ENCODE data around the gene CISD3.
A peak's percentile ranks its signal among the peaks of the same experiment; 100 is the strongest.

Gene CISD3

GRCh38 chr17:38749223-38750043 lies 19.3 kb downstream of the CISD3 start:
- ChIA-PET POLR2A (interaction anchor here (0.5 to 1.6 kb wide), 9 partner anchors 9 to 209 kb away, joined by 3 to 7 read pairs (median 3); partner anchors contain the start of genes CISD3, LASP1 and MLLT6), CTCF (interaction anchor here (0.7 kb wide), 1 partner anchor 45 kb away, joined by 6 read pairs; no protein-coding TSS in a partner anchor)
- Histone ChIP-seq H3K27ac (ENCODE audit: extremely low read depth, low read depth, low read length) (peak overlapping the region; percentile 89), H3K36me3 (ENCODE audit: control insufficient read depth in 2 of 2, insufficient read depth in 1 of 2, low read length in 2 of 2) (peaks cover 9 to 10% of the 10 kb centered on the region in 2 experiments), H3K4me1 (ENCODE audit: control insufficient read depth, insufficient read depth, low read length) (peaks cover 29% of the 10 kb centered on the region), H3K4me3 (ENCODE audit: low read depth, low read length) (peak overlapping the region; percentile 54), H3K9me3 (ENCODE audit: control insufficient read depth, insufficient read depth, low read depth, low read length) (no peaks in the 10 kb centered on the region)
- TF ChIP-seq FEZF1 (tag by site-specific recombination; IDR thresholded peaks at IDR 0.05), result no peak
- no peak for TF ChIP-seq TCF7L2 (IDR thresholded peaks at IDR 0.05; ENCODE audit: borderline replicate concordance, low read depth, low read length)
- TF ChIP-seq PRDM2 (tag by site-specific recombination; IDR thresholded peaks at IDR 0.05; ENCODE audit: borderline replicate concordance), result no peak
- TF ChIP-seq BCL11B (tag by site-specific recombination; IDR thresholded peaks at IDR 0.05; ENCODE audit: low read depth), result 0 out of 2 replicates have a peak, but pooled peaks have one; percentile 33
- no peak for TF ChIP-seq ZNF211 (tag by site-specific recombination; IDR thresholded peaks at IDR 0.05; ENCODE audit: low read depth)
- TF ChIP-seq ZNF391 (tag by site-specific recombination; IDR thresholded peaks at IDR 0.05; ENCODE audit: borderline replicate concordance, low read depth), result no peak
- 0 out of 2 replicates have a peak, but pooled peaks have one; percentile 42 for TF ChIP-seq GLI4 (tag by site-specific recombination; IDR thresholded peaks at IDR 0.05)
- TF ChIP-seq MEIS1 (CRISPR knock-in tag; IDR thresholded peaks at IDR 0.05; ENCODE audit: borderline replicate concordance), result no peak
- TF ChIP-seq, protein P1, sequence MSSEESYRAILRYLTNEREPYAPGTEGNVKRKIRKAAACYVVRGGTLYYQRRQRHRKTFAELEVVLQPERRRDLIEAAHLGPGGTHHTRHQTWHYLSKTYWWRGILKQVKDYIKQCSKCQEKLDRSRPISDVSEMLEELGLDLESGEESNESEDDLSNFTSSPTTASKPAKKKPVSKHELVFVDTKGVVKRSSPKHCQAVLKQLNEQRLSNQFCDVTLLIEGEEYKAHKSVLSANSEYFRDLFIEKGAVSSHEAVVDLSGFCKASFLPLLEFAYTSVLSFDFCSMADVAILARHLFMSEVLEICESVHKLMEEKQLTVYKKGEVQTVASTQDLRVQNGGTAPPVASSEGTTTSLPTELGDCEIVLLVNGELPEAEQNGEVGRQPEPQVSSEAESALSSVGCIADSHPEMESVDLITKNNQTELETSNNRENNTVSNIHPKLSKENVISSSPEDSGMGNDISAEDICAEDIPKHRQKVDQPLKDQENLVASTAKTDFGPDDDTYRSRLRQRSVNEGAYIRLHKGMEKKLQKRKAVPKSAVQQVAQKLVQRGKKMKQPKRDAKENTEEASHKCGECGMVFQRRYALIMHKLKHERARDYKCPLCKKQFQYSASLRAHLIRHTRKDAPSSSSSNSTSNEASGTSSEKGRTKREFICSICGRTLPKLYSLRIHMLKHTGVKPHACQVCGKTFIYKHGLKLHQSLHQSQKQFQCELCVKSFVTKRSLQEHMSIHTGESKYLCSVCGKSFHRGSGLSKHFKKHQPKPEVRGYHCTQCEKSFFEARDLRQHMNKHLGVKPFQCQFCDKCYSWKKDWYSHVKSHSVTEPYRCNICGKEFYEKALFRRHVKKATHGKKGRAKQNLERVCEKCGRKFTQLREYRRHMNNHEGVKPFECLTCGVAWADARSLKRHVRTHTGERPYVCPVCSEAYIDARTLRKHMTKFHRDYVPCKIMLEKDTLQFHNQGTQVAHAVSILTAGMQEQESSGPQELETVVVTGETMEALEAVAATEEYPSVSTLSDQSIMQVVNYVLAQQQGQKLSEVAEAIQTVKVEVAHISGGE (tag by site-specific recombination; conservative IDR thresholded peaks at IDR 0.05; ENCODE audit: low read depth), result peak; percentile 66
- peak; percentile 96 for TF ChIP-seq ZBTB26 (tag by site-specific recombination; optimal IDR thresholded peaks at IDR 0.05)
- TF ChIP-seq ZNF623 (tag by site-specific recombination; IDR thresholded peaks at IDR 0.05), result no peak
- TF ChIP-seq ZNF747 (tag by site-specific recombination; IDR thresholded peaks at IDR 0.05), result no peak
- TF ChIP-seq, protein P2, sequence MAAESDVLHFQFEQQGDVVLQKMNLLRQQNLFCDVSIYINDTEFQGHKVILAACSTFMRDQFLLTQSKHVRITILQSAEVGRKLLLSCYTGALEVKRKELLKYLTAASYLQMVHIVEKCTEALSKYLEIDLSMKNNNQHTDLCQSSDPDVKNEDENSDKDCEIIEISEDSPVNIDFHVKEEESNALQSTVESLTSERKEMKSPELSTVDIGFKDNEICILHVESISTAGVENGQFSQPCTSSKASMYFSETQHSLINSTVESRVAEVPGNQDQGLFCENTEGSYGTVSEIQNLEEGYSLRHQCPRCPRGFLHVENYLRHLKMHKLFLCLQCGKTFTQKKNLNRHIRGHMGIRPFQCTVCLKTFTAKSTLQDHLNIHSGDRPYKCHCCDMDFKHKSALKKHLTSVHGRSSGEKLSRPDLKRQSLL (tag by site-specific recombination; IDR thresholded peaks at IDR 0.05), result no peak
- no peak for TF ChIP-seq ZNF701 (tag by site-specific recombination; IDR thresholded peaks at IDR 0.05)
- no peak for TF ChIP-seq RBAK (tag by site-specific recombination; IDR thresholded peaks at IDR 0.05)
- peak; percentile 89 for TF ChIP-seq KLF9 (tag by site-specific recombination; IDR thresholded peaks at IDR 0.05; ENCODE audit: low read depth)
- TF ChIP-seq ZNF677 (tag by site-specific recombination; IDR thresholded peaks at IDR 0.05), result no peak
- TF ChIP-seq, protein P3, sequence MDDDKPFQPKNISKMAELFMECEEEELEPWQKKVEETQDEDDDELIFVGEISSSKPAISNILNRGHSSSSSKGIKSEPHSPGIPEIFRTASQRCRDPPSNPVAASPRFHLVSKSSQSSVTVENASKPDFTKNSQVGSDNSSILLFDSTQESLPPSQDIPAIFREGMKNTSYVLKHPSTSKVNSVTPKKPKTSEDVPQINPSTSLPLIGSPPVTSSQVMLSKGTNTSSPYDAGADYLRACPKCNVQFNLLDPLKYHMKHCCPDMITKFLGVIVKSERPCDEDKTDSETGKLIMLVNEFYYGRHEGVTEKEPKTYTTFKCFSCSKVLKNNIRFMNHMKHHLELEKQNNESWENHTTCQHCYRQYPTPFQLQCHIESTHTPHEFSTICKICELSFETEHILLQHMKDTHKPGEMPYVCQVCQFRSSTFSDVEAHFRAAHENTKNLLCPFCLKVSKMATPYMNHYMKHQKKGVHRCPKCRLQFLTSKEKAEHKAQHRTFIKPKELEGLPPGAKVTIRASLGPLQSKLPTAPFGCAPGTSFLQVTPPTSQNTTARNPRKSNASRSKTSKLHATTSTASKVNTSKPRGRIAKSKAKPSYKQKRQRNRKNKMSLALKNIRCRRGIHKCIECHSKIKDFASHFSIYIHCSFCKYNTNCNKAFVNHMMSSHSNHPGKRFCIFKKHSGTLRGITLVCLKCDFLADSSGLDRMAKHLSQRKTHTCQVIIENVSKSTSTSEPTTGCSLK (tag by site-specific recombination; IDR thresholded peaks at IDR 0.05), result no peak
- TF ChIP-seq ZNF777 (tag by site-specific recombination; IDR thresholded peaks at IDR 0.05; ENCODE audit: borderline replicate concordance), result no peak
- TF ChIP-seq, protein P4, sequence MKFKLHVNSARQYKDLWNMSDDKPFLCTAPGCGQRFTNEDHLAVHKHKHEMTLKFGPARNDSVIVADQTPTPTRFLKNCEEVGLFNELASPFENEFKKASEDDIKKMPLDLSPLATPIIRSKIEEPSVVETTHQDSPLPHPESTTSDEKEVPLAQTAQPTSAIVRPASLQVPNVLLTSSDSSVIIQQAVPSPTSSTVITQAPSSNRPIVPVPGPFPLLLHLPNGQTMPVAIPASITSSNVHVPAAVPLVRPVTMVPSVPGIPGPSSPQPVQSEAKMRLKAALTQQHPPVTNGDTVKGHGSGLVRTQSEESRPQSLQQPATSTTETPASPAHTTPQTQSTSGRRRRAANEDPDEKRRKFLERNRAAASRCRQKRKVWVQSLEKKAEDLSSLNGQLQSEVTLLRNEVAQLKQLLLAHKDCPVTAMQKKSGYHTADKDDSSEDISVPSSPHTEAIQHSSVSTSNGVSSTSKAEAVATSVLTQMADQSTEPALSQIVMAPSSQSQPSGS (tag by site-specific recombination; IDR thresholded peaks at IDR 0.05; ENCODE audit: low read depth), result no peak

All from HEK293 (cell line).